Measurements from ENCODE around the gene CAMTA1. TPM values are rescaled to one million over a fixed set of nuclear protein-coding genes. Genes with fewer than 3 reads are reported as not detected.
"Not testable (repeated sequence)": the region's sequence is repeated elsewhere in the genome, so short reads cannot be mapped to it uniquely, and the experiment has no call there.

Gene CAMTA1
- total RNA-seq, 1 donor from 2014 or later, result 63.8 TPM

- H3K27me3 Mint-ChIP-seq (ENCODE audit: low read depth), result no peaks in the 10 kb centered on the region
- H3K36me3 Mint-ChIP-seq (ENCODE audit: low read depth), result peaks cover 3% of the 10 kb centered on the region
- no peak overlapping the region for H3K4me3 Mint-ChIP-seq (ENCODE audit: unreplicated experiment)
- TF ChIP-seq, protein P1, sequence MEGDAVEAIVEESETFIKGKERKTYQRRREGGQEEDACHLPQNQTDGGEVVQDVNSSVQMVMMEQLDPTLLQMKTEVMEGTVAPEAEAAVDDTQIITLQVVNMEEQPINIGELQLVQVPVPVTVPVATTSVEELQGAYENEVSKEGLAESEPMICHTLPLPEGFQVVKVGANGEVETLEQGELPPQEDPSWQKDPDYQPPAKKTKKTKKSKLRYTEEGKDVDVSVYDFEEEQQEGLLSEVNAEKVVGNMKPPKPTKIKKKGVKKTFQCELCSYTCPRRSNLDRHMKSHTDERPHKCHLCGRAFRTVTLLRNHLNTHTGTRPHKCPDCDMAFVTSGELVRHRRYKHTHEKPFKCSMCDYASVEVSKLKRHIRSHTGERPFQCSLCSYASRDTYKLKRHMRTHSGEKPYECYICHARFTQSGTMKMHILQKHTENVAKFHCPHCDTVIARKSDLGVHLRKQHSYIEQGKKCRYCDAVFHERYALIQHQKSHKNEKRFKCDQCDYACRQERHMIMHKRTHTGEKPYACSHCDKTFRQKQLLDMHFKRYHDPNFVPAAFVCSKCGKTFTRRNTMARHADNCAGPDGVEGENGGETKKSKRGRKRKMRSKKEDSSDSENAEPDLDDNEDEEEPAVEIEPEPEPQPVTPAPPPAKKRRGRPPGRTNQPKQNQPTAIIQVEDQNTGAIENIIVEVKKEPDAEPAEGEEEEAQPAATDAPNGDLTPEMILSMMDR (IDR thresholded peaks at IDR 0.05), result no peak
- H3K4me1 Mint-ChIP-seq (ENCODE audit: low read depth), result peaks cover 4% of the 10 kb centered on the region
- peaks cover 12% of the 10 kb centered on the region for H3K9me3 Mint-ChIP-seq (ENCODE audit: low read depth)
- no peak overlapping the region for H3K27ac Mint-ChIP-seq (ENCODE audit: unreplicated experiment)
- no peak for DNase-seq (ENCODE audit: low spot score)
Measured at GRCh38 chr1:6917067-6917466, 131.8 kb downstream of the CAMTA1 start.

DNA sequence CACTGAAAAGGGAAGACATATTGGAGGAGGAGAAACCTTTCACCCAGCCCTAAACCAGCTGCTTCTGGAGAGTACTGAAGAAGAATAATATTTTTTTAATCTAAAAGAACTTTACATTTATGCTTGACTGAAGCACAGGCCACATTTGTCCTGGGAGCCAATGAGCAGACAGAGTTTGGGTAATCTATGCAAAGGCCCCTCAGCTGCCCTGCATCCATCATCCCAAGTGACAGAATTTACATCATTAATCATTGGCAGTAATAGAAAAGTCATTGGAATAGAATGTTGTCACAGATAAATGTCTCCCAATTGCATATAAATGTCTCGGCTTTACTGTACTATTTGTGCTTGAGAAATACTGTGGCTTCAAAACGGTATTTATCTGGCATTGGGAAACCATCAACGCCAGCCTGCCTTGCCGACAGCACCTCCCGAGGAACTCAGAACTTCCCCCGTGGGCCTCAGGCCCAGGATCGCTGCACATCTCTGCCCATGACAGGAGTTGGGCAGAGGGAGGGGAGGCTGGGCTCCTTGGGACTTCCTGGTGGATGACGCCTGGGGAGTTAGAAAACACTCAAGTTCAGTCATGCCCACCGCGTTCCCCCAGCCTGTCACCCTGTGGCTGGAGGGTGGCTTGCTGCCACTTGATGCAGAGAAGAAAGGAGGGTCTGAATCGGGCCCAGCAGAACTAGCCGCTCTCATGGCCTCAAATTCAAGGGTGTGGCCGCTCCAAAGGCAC, 133.1 kb downstream of the CAMTA1 start:
- Mint-ChIP-seq H3K36me3 (ENCODE audit: low read depth) (peaks cover 3% of the 10 kb centered on the region), H3K27ac (ENCODE audit: unreplicated experiment) (no peak overlapping the region), H3K27me3 (ENCODE audit: low read depth) (no peaks in the 10 kb centered on the region), H3K4me1 (ENCODE audit: low read depth) (peaks cover 15% of the 10 kb centered on the region), H3K9me3 (ENCODE audit: low read depth) (peaks cover 12% of the 10 kb centered on the region), H3K4me3 (ENCODE audit: unreplicated experiment) (no peak overlapping the region)
- TF ChIP-seq, protein P1 (IDR thresholded peaks at IDR 0.05), result no peak
- no peak for DNase-seq (ENCODE audit: low spot score)

DNA sequence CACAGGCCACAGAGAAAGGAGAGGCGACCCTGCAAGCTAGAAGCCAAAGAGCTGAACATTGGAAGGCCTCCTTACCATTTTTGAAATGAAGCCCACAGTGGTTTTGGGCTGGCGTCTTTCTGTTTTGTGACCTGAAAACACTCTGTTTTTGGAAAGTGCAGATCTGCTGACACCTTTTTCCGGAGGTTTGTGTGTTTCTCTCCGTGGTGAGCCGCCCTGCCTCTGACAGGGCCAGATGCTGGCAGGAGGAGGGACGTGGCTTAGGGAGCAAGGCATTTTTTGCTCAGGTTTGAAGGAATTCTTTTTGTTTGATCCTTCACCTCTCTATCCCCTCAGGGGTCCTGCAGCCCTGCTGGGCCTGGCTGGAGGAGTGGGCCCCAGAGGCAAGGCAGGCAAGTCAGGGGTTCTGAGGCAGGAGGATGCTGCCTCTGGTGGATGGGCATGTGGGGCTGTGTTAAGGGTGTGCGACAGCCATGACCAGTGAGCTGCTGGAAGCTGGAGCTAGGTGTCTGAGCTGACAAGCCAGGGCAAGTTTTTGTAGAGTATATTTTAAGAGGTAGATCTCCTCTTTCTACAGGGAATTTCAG, 133.8 kb downstream of the CAMTA1 start:
- TF ChIP-seq, protein P1 (IDR thresholded peaks at IDR 0.05), result no peak
- Mint-ChIP-seq H3K9me3 (ENCODE audit: low read depth) (peaks cover 7% of the 10 kb centered on the region), H3K4me1 (ENCODE audit: low read depth) (peaks cover 15% of the 10 kb centered on the region), H3K4me3 (ENCODE audit: unreplicated experiment) (no peak overlapping the region), H3K36me3 (ENCODE audit: low read depth) (no peaks in the 10 kb centered on the region), H3K27ac (ENCODE audit: unreplicated experiment) (no peak overlapping the region), H3K27me3 (ENCODE audit: low read depth) (no peaks in the 10 kb centered on the region)
- no peak for DNase-seq (ENCODE audit: low spot score)

DNA sequence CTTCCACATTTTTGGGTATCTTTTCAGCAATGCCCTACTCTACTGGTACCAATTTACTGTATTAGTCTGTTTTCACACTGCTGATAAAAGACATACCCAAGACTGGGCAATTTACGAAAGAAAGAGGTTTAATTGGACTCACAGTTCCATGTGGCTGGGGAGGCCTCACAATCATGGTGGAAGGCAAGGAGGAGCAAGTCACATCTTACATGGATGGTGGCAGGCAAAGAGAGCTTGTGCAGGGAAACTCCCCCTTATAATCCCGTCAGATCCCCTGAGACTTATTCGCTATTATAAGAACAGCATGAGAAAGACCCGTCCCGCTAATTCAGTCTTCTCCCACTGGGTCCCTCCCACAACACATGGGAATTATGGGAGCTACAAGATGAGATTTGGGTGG, 136.3 kb downstream of the CAMTA1 start:
- H3K4me1 Mint-ChIP-seq (ENCODE audit: low read depth), result peaks cover 22% of the 10 kb centered on the region
- not testable (repeated sequence) for H3K9me3 Mint-ChIP-seq (ENCODE audit: low read depth); H3K36me3 Mint-ChIP-seq (ENCODE audit: low read depth); H3K27ac Mint-ChIP-seq (ENCODE audit: unreplicated experiment); H3K4me3 Mint-ChIP-seq (ENCODE audit: unreplicated experiment); DNase-seq (ENCODE audit: low spot score); H3K27me3 Mint-ChIP-seq (ENCODE audit: low read depth)

- H3K9me3 Mint-ChIP-seq (ENCODE audit: low read depth), result peaks cover 7% of the 10 kb centered on the region
- no peak overlapping the region for H3K4me3 Mint-ChIP-seq (ENCODE audit: unreplicated experiment)
- H3K27ac Mint-ChIP-seq (ENCODE audit: unreplicated experiment), result peak overlapping the region; percentile 58
- DNase-seq (ENCODE audit: low spot score), result no peak
- no peaks in the 10 kb centered on the region for H3K36me3 Mint-ChIP-seq (ENCODE audit: low read depth)
- H3K4me1 Mint-ChIP-seq (ENCODE audit: low read depth), result peaks cover 22% of the 10 kb centered on the region
- TF ChIP-seq, protein P1 (IDR thresholded peaks at IDR 0.05), result no peak
- H3K27me3 Mint-ChIP-seq (ENCODE audit: low read depth), result no peaks in the 10 kb centered on the region
Measured at GRCh38 chr1:6922096-6922931, 137.1 kb downstream of the CAMTA1 start.
